ENCODE results near the gene CRISPLD2.
A peak's percentile ranks its signal among the peaks of the same experiment; 100 is the strongest.

CRISPLD2 gene

GRCh38 chr16:84800158-84800978 is 19.4 kb upstream of the CRISPLD2 start:
- Histone ChIP-seq H2BK15ac (ENCODE audit: low read length) (no peak overlapping the region), H3K9ac (ENCODE audit: low read depth, low read length, poor library complexity) (no peak overlapping the region), H3K4me3 (ENCODE audit: low read length in 2 of 2) (no peak overlapping the region), H3K14ac (ENCODE audit: low read length) (no peak overlapping the region), H2AK5ac (ENCODE audit: low read depth, low read length) (no peak overlapping the region), H2AFZ (ENCODE audit: low read length) (no peak overlapping the region), H2BK120ac (ENCODE audit: low read depth, low read length) (no peak overlapping the region), H3K4me1 (ENCODE audit: control insufficient read depth in 2 of 2, insufficient read depth in 1 of 2, low read depth in 1 of 2, low read length in 2 of 2) (no peaks in the 10 kb centered on the region), H3K4me2 (ENCODE audit: insufficient read depth, low read length, poor library complexity, severe bottlenecking) (no peak overlapping the region), H4K8ac (ENCODE audit: low read depth, low read length) (no peak overlapping the region), H2BK12ac (ENCODE audit: low read length) (no peak overlapping the region), H4K91ac (ENCODE audit: low read depth, low read length, poor library complexity) (no peak overlapping the region), H3K27ac (replicated peaks; ENCODE audit: low read length) (no peak overlapping the region), H3K79me1 (ENCODE audit: low read depth, low read length) (no peaks in the 10 kb centered on the region), H3K36me3 (replicated peaks in 1 of 2; ENCODE audit: control insufficient read depth in 2 of 2, insufficient read depth in 2 of 2, low read length in 2 of 2) (peaks cover 0 to 2% of the 10 kb centered on the region in 2 donors), H3K27me3 (ENCODE audit: control insufficient read depth in 3 of 3, insufficient read depth in 3 of 3, low read depth in 1 of 3, low read length in 3 of 3) (no peaks in the 10 kb centered on the region), H3K9me3 (replicated peaks in 1 of 2; ENCODE audit: control insufficient read depth in 2 of 2, insufficient read depth in 1 of 2, low read depth in 1 of 2, low read length in 2 of 2) (no peaks in the 10 kb centered on the region), H3K23ac (ENCODE audit: low read depth, low read length, poor library complexity) (no peak overlapping the region), H3K4ac (ENCODE audit: low read length) (no peak overlapping the region), H3K18ac (ENCODE audit: low read length) (no peak overlapping the region), H2BK5ac (ENCODE audit: low read length) (no peak overlapping the region)
- no peak for DNase-seq (ENCODE audit: low spot score)
- WGBS, 2 donors (ENCODE audit: extremely low coverage in 2 of 2, insufficient read length in 2 of 2, insufficient replicate concordance in 1 of 2): no CpG with 5 or more reads among the region's 8 CpGs

GRCh38 chr16:84803146-84803545 is 16.6 kb upstream of the CRISPLD2 start:
- Histone ChIP-seq H3K9me3 (replicated peaks in 1 of 2; ENCODE audit: control insufficient read depth in 2 of 2, insufficient read depth in 1 of 2, low read depth in 1 of 2, low read length in 2 of 2) (peaks cover 0 to 2% of the 10 kb centered on the region in 2 donors), H3K23ac (ENCODE audit: low read depth, low read length, poor library complexity) (no peak overlapping the region), H4K8ac (ENCODE audit: low read depth, low read length) (no peak overlapping the region), H3K4me2 (ENCODE audit: insufficient read depth, low read length, poor library complexity, severe bottlenecking) (no peak overlapping the region), H2AFZ (ENCODE audit: low read length) (no peak overlapping the region), H3K36me3 (replicated peaks in 1 of 2; ENCODE audit: control insufficient read depth in 2 of 2, insufficient read depth in 2 of 2, low read length in 2 of 2) (no peaks in the 10 kb centered on the region), H3K4ac (ENCODE audit: low read length) (no peak overlapping the region), H3K4me3 (ENCODE audit: low read length in 2 of 2) (no peak overlapping the region), H3K18ac (ENCODE audit: low read length) (no peak overlapping the region), H2BK12ac (ENCODE audit: low read length) (no peak overlapping the region), H2BK15ac (ENCODE audit: low read length) (no peak overlapping the region), H2BK120ac (ENCODE audit: low read depth, low read length) (no peak overlapping the region), H3K27ac (replicated peaks; ENCODE audit: low read length) (no peak overlapping the region), H3K9ac (ENCODE audit: low read depth, low read length, poor library complexity) (no peak overlapping the region), H2AK5ac (ENCODE audit: low read depth, low read length) (no peak overlapping the region), H3K4me1 (ENCODE audit: control insufficient read depth in 2 of 2, insufficient read depth in 1 of 2, low read depth in 1 of 2, low read length in 2 of 2) (no peaks in the 10 kb centered on the region), H3K27me3 (ENCODE audit: control insufficient read depth in 3 of 3, insufficient read depth in 3 of 3, low read depth in 1 of 3, low read length in 3 of 3) (no peaks in the 10 kb centered on the region), H4K91ac (ENCODE audit: low read depth, low read length, poor library complexity) (no peak overlapping the region), H3K79me1 (ENCODE audit: low read depth, low read length) (no peaks in the 10 kb centered on the region), H2BK5ac (ENCODE audit: low read length) (no peak overlapping the region), H3K14ac (ENCODE audit: low read length) (no peak overlapping the region)
- no peak for DNase-seq (ENCODE audit: low spot score)
- no CpG with 5 or more reads among the region's 9 CpGs for WGBS, 2 donors (ENCODE audit: extremely low coverage in 2 of 2, insufficient read length in 2 of 2, insufficient replicate concordance in 1 of 2)

- no peak overlapping the region for H4K91ac ChIP-seq (ENCODE audit: low read depth, low read length, poor library complexity)
- H3K9ac ChIP-seq (ENCODE audit: low read depth, low read length, poor library complexity): no peak overlapping the region
- no peak overlapping the region for H2BK12ac ChIP-seq (ENCODE audit: low read length)
- no peak overlapping the region for H3K14ac ChIP-seq (ENCODE audit: low read length)
- H3K27ac ChIP-seq (replicated peaks; ENCODE audit: low read length): no peak overlapping the region
- H3K27me3 ChIP-seq (ENCODE audit: control insufficient read depth in 3 of 3, insufficient read depth in 3 of 3, low read depth in 1 of 3, low read length in 3 of 3): no peaks in the 10 kb centered on the region
- H2BK15ac ChIP-seq (ENCODE audit: low read length): no peak overlapping the region
- H3K9me3 ChIP-seq (replicated peaks in 1 of 2; ENCODE audit: control insufficient read depth in 2 of 2, insufficient read depth in 1 of 2, low read depth in 1 of 2, low read length in 2 of 2): peaks cover 0 to 2% of the 10 kb centered on the region in 2 donors
- no peak overlapping the region for H2AK5ac ChIP-seq (ENCODE audit: low read depth, low read length)
- no peak overlapping the region for H4K8ac ChIP-seq (ENCODE audit: low read depth, low read length)
- H3K18ac ChIP-seq (ENCODE audit: low read length): peak overlapping the region; percentile 35
- no peaks in the 10 kb centered on the region for H3K36me3 ChIP-seq (replicated peaks in 1 of 2; ENCODE audit: control insufficient read depth in 2 of 2, insufficient read depth in 2 of 2, low read length in 2 of 2)
- H2BK120ac ChIP-seq (ENCODE audit: low read depth, low read length): no peak overlapping the region
- no peak overlapping the region for H2BK5ac ChIP-seq (ENCODE audit: low read length)
- no peaks in the 10 kb centered on the region for H3K4me1 ChIP-seq (ENCODE audit: control insufficient read depth in 2 of 2, insufficient read depth in 1 of 2, low read depth in 1 of 2, low read length in 2 of 2)
- H2AFZ ChIP-seq (ENCODE audit: low read length): no peak overlapping the region
- no peaks in the 10 kb centered on the region for H3K79me1 ChIP-seq (ENCODE audit: low read depth, low read length)
- H3K4ac ChIP-seq (ENCODE audit: low read length): no peak overlapping the region
- H3K23ac ChIP-seq (ENCODE audit: low read depth, low read length, poor library complexity): no peak overlapping the region
- no peak overlapping the region for H3K4me2 ChIP-seq (ENCODE audit: insufficient read depth, low read length, poor library complexity, severe bottlenecking)
- WGBS, 2 donors (ENCODE audit: extremely low coverage in 2 of 2, insufficient read length in 2 of 2, insufficient replicate concordance in 1 of 2): no CpG with 5 or more reads among the region's 10 CpGs
- DNase-seq (ENCODE audit: low spot score): no peak
- no peak overlapping the region for H3K4me3 ChIP-seq (ENCODE audit: low read length in 2 of 2)
Observed at GRCh38 chr16:84804326-84804725, 15.5 kb upstream of the CRISPLD2 start.

GRCh38 chr16:84806256-84806889 is 13.4 kb upstream of the CRISPLD2 start:
- Histone ChIP-seq H3K27me3 (ENCODE audit: control insufficient read depth in 3 of 3, insufficient read depth in 3 of 3, low read depth in 1 of 3, low read length in 3 of 3) (peaks cover 0 to 10% (median 0%) of the 10 kb centered on the region in 3 experiments), H2BK5ac (ENCODE audit: low read length) (no peak overlapping the region), H3K18ac (ENCODE audit: low read length) (no peak overlapping the region), H4K91ac (ENCODE audit: low read depth, low read length, poor library complexity) (no peak overlapping the region), H3K14ac (ENCODE audit: low read length) (no peak overlapping the region), H2AFZ (ENCODE audit: low read length) (peak overlapping the region; percentile 13), H3K4ac (ENCODE audit: low read length) (no peak overlapping the region), H3K4me1 (ENCODE audit: control insufficient read depth in 2 of 2, insufficient read depth in 1 of 2, low read depth in 1 of 2, low read length in 2 of 2) (no peaks in the 10 kb centered on the region), H2BK120ac (ENCODE audit: low read depth, low read length) (no peak overlapping the region), H3K9ac (ENCODE audit: low read depth, low read length, poor library complexity) (no peak overlapping the region), H3K4me2 (ENCODE audit: insufficient read depth, low read length, poor library complexity, severe bottlenecking) (no peak overlapping the region), H3K4me3 (ENCODE audit: low read length in 2 of 2) (no peak overlapping the region), H3K79me1 (ENCODE audit: low read depth, low read length) (no peaks in the 10 kb centered on the region), H2AK5ac (ENCODE audit: low read depth, low read length) (no peak overlapping the region), H3K9me3 (replicated peaks in 1 of 2; ENCODE audit: control insufficient read depth in 2 of 2, insufficient read depth in 1 of 2, low read depth in 1 of 2, low read length in 2 of 2) (peaks cover 0 to 2% of the 10 kb centered on the region in 2 donors), H4K8ac (ENCODE audit: low read depth, low read length) (no peak overlapping the region), H3K23ac (ENCODE audit: low read depth, low read length, poor library complexity) (no peak overlapping the region), H2BK12ac (ENCODE audit: low read length) (no peak overlapping the region), H3K36me3 (replicated peaks in 1 of 2; ENCODE audit: control insufficient read depth in 2 of 2, insufficient read depth in 2 of 2, low read length in 2 of 2) (no peaks in the 10 kb centered on the region), H3K27ac (replicated peaks; ENCODE audit: low read length) (no peak overlapping the region), H2BK15ac (ENCODE audit: low read length) (no peak overlapping the region)
- WGBS, 2 donors (ENCODE audit: extremely low coverage in 2 of 2, insufficient read length in 2 of 2, insufficient replicate concordance in 1 of 2): no CpG with 5 or more reads among the region's 26 CpGs
- no peak for DNase-seq (ENCODE audit: low spot score)
